ENCODE results near the gene ZNF25.
"Not testable (repeated sequence)": the region's sequence is repeated elsewhere in the genome, so short reads cannot be mapped to it uniquely, and the experiment has no call there.

Gene ZNF25

DNA sequence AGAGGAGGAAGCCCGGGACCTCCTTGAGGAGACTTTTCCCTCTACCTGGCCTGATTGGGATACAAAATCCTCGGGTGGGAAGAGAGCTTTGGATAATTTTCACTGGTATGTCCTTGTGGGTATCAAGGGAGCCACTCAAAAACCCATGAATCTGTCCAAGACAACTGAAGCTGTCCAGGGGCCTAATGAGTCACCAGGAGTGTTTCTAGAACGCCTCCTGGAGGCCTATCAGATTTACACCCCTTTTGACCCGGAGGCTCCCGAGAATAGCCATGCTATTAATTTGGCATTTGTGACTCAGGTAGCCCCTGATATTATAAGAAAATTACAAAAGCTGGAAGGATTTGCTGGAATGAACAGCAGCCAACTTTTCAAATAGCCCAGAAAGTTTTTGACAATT, 38.6 kb downstream of the ZNF25 start:
- no peak for DNase-seq

DNA sequence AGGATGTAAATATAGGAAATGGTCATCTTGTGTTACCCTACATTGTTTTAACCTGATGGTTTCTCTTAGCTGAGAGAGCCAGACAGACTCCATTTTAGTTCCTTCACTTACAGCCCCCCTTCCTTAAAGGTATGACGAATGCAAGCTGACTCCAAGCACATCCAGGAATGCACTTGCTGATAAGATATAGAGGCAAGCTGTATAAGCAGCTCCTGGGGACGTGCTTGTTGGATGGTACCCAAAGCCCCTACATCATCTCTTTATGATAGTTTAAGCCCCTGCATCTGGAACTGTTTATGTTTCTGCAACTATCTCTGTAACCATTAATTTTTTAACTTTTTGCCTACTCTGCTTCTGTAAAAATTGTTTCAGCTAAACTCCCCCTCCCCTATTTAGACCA, 41.7 kb downstream of the ZNF25 start:
- no peak for DNase-seq

DNA sequence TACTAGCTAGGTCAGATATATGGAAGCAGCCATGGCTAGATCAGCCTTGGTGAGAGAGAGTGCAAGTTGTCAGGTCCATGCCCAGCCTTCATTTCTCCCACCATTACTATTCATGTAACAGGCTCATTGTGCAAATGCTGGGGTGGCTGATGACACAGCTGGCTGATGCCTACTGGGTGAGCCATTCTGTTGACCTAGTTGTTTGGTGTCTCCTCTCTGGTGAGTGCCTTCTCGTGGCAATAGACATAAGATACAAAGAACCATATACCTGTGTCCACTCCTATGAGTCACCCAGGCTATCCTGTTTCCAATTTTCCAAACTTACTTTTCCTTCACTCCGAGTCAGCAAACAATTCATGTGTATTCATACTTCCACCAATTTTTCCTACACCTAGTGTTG, 46.0 kb downstream of the ZNF25 start:
- DNase-seq: no peak

DNA sequence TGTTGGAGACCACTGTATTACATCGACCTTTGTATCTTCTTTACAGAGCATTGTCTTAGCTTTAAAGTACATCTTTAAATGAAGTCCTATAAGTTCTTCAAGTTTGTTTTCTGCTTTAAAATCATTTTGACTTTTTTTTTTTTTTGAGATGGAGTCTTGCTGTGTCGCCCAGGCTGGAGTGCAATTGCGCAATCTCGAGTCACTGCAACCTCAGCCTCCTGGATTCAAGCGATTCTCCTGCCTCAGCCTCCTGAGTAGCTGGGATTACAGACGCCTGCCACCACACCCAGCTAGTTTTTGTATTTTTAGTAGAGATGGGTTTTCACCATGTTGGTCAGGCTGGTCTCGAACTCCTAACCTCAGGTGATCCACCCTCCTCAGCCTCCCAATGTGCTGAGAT, 68.3 kb downstream of the ZNF25 start:
- DNase-seq: not testable (repeated sequence)

DNA sequence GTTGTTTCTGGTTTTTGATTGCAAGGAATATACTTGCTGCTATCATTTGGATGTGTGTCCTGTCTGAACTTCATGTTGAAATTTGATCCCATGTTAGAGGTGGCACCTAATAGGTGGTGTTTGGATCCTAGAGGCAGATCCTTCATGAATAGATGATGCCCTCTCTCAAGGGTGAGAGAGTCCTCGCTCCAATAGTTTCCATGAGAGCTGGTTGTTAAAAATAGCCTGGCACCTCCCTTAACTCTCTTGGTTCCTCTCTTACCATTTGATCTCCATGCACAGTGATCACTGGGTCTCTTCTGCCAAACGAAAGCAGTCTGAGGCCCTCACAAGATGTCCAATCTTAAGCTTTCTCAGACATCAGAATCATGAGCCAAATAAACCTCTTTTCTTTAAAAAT, 70.1 kb downstream of the ZNF25 start:
- DNase-seq: no peak

All from cerebellar nuclear complex (tissue), 1 donor.